SK-N-SH (cell line): ENCODE measurements around the gene SCAF1. TPM values are rescaled to one million over a fixed set of nuclear protein-coding genes. Genes with fewer than 3 reads are reported as not detected.

ENCODE experiments used
- CTCF ChIA-PET: fragments of 300-600, 350-600 bp; formaldehyde crosslinking; extraction: SDS; loops from one replicate; lab custom pipeline; 2021; lab: Yijun Ruan, JAX
- POLR2A ChIA-PET: fragments of 350-600 bp; sonication (Branson Sonifier 250); formaldehyde crosslinking; extraction: SDS; loops from one replicate; lab custom pipeline; 2020; ENCODE audit warnings: antibody characterized with exemption, inconsistent platforms; lab: Yijun Ruan, JAX
- DNase-seq: peaks from one replicate; pipeline ENCODE4 v3.0.0; 2012
- H2AFZ ChIP-seq: fragments of 200-600 bp; sonication (generic); 2 replicates; pipeline ENCODE4 v1.8.1; 2016; ENCODE audit warnings: antibody characterized with exemption, mild to moderate bottlenecking, low read depth
- H3F3A ChIP-seq: fragments of 200-600 bp; sonication (generic); replicated peaks from 2 replicates; pipeline ENCODE3; 2016; ENCODE audit warnings: antibody characterized with exemption, mild to moderate bottlenecking; ENCODE audit not compliant: insufficient read depth
- H3K27ac ChIP-seq, 2 experiments: fragments of 200-500 bp in 1 of 2; fragments of 200-600 bp in 1 of 2; sonication (Bioruptor generic) in 1 of 2; sonication (generic), shearing (Covaris generic) in 1 of 2; 2 replicates each; pipeline versions ENCODE4 v1.5.1 to v1.6.1; 2014 to 2016; ENCODE audit warnings: low read depth in 2 of 2, inconsistent platforms in 1 of 2, low read length in 1 of 2, mild to moderate bottlenecking in 1 of 2, mixed read lengths in 1 of 2
- H3K27me3 ChIP-seq: fragments of 200-600 bp; sonication (generic), shearing (Covaris generic); 2 replicates; pipeline ENCODE4 v1.6.1; 2016; ENCODE audit warnings: mixed run types; ENCODE audit not compliant: insufficient read depth
- H3K36me3 ChIP-seq, 2 experiments: fragments of 200-500 bp in 1 of 2; fragments of 200-600 bp in 1 of 2; sonication (Bioruptor generic) in 1 of 2; sonication (generic) in 1 of 2; replicated peaks in 1 of 2; 2 replicates each; pipeline versions ENCODE3 to v1.5.1; 2014 to 2016; ENCODE audit warnings: low read length in 1 of 2, mild to moderate bottlenecking in 1 of 2; ENCODE audit not compliant: insufficient read depth in 2 of 2, control insufficient read depth in 1 of 2
- H3K4me1 ChIP-seq, 2 experiments: fragments of 200-500 bp in 1 of 2; fragments of 200-600 bp in 1 of 2; sonication (Bioruptor generic) in 1 of 2; sonication (generic), shearing (Covaris generic) in 1 of 2; 2 replicates each; pipeline versions ENCODE4 v1.5.1 to v1.6.1; 2014 to 2016; ENCODE audit warnings: low read depth in 1 of 2, low read length in 1 of 2, mixed run types in 1 of 2; ENCODE audit not compliant: insufficient read depth in 2 of 2, control insufficient read depth in 1 of 2
- H3K4me2 ChIP-seq: fragments of 200-600 bp; sonication (generic), shearing (Covaris generic); 2 replicates; pipeline ENCODE4 v1.6.1; 2017; ENCODE audit warnings: mixed run types
- H3K4me3 ChIP-seq, 2 experiments: fragments of 200-500 bp in 1 of 2; fragments of 200-600 bp in 1 of 2; sonication (Bioruptor generic) in 1 of 2; sonication (generic), shearing (Covaris generic) in 1 of 2; 2 replicates each; pipeline versions ENCODE4 v1.5.1 to v1.8.1; 2014 to 2016; ENCODE audit warnings: low read depth in 2 of 2, inconsistent platforms in 1 of 2, low read length in 1 of 2, mild to moderate bottlenecking in 1 of 2, mixed read lengths in 1 of 2, moderate library complexity in 1 of 2
- H3K79me2 ChIP-seq: fragments of 200-600 bp; sonication (generic); 2 replicates; pipeline ENCODE4 v1.8.1; 2017; ENCODE audit warnings: mild to moderate bottlenecking; ENCODE audit not compliant: insufficient read depth
- H3K9ac ChIP-seq: fragments of 200-600 bp; sonication (generic); 2 replicates; pipeline ENCODE4 v1.6.1; 2017; ENCODE audit warnings: mixed run types
- H3K9me2 ChIP-seq: fragments of 200-600 bp; sonication (generic); 2 replicates; pipeline ENCODE4 v1.6.1; 2017; ENCODE audit warnings: mixed run types
- H3K9me3 ChIP-seq: fragments of 200-600 bp; sonication (generic); 2 replicates; pipeline ENCODE4 v1.6.1; 2017; ENCODE audit warnings: mixed run types, mild to moderate bottlenecking, moderate library complexity
- H4K20me1 ChIP-seq: fragments of 200-600 bp; sonication (generic); 2 replicates; pipeline ENCODE4 v1.6.1; 2017; ENCODE audit warnings: mild to moderate bottlenecking, mixed run types; ENCODE audit not compliant: insufficient read depth
- CHD2 ChIP-seq: fragments of 150-350 bp; IDR thresholded peaks from 2 replicates; pipeline ENCODE4 v1.6.1; 2018; ENCODE audit warnings: low read length; ENCODE audit not compliant: partially characterized antibody
- CTCF ChIP-seq: fragments of 200-600 bp; sonication (generic); IDR thresholded peaks from 2 replicates; pipeline ENCODE4 v1.6.1; 2017; ENCODE audit warnings: antibody characterized with exemption, mild to moderate bottlenecking, moderate library complexity
- ELF1 ChIP-seq: IDR thresholded peaks from 2 replicates; pipeline ENCODE4 v1.4.0; 2012
- EP300 ChIP-seq, 2 experiments: IDR thresholded peaks; 2 replicates each; pipeline versions ENCODE4 v1.4.0 to v1.6.1; 2012; ENCODE audit warnings: borderline replicate concordance in 1 of 2, low read depth in 1 of 2, low read length in 1 of 2
- EZH2phosphoT487 ChIP-seq: fragments of 200-600 bp; sonication (generic); IDR thresholded peaks from 2 replicates; pipeline ENCODE4 v1.6.1; 2017; ENCODE audit warnings: low read depth, mixed run types, mild to moderate bottlenecking, antibody characterized with exemption, moderate library complexity, borderline replicate concordance
- FOSL2 ChIP-seq: IDR thresholded peaks from 2 replicates; pipeline ENCODE4 v1.4.0; 2012; ENCODE audit warnings: low read depth, mild to moderate bottlenecking, moderate library complexity, borderline replicate concordance
- GABPA ChIP-seq: IDR thresholded peaks from 2 replicates; pipeline ENCODE4 v1.4.0; 2012; ENCODE audit warnings: low read depth, mild to moderate bottlenecking
- JUND ChIP-seq: IDR thresholded peaks from 2 replicates; pipeline ENCODE4 v1.4.0; 2012
- MAX ChIP-seq: IDR thresholded peaks from 2 replicates; pipeline ENCODE4 v1.4.0; 2012; ENCODE audit warnings: low read depth
- TEAD4 ChIP-seq: IDR thresholded peaks from 2 replicates; pipeline ENCODE4 v1.4.0; 2012; ENCODE audit warnings: mild to moderate bottlenecking, borderline replicate concordance; ENCODE audit not compliant: insufficient read depth
- WGBS: methylation state at CpG from one replicate; pipeline ENCODE4 v1.1.6; 2017; ENCODE audit warnings: low lambda C conversion rate; 5-methylcytosine and 5-hydroxymethylcytosine counted together
- polyA plus RNA-seq, 3 experiments: library from polyadenylated mRNA; depleted of rRNA; stranded (reverse); fragments of >200 nt; gene quantifications; 2 replicates each; pipeline ENCODE4 v1.2.3, GENCODE V29; 2012

Gene SCAF1
- polyA plus RNA-seq, 1 of the 3 experiments (the other 2 are of a cell fraction), result 9.5 TPM

DNA sequence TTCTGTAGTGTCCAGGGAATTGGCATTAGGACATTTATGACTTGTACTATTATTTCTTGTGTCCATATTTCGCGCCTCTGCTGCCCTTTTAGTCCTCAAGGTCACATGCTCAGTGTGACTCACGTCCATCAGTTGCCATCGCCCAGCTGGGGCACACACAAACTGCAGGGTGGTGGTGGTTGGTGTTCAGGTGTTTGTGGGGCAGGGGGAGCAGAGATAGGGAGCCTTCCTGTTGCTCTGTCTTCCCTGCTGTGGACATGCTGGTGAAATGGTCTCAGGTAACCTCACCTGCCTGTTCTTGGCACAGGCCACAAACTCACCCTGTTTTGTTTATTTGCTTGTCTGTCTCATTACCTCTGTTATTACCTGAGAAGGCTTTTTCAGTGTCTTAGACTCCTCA, 28.6 kb upstream of the SCAF1 start:
- no peaks in the 10 kb centered on the region for H3K9me2 ChIP-seq
- no peak for DNase-seq
- H3K4me3 ChIP-seq, result no peak overlapping the region
- H3K36me3 ChIP-seq, result peaks cover 15 to 44% of the 10 kb centered on the region in 2 experiments
- H3K4me1 ChIP-seq, result peaks cover 0 to 14% of the 10 kb centered on the region in 2 experiments; a peak in 3 of 4 replicates
- CTCF ChIA-PET, result no interaction called here
- no peaks in the 10 kb centered on the region for H3K9me3 ChIP-seq
- H4K20me1 ChIP-seq, result peaks cover 51% of the 10 kb centered on the region
- no peak overlapping the region for H2AFZ ChIP-seq
- peaks cover 15% of the 10 kb centered on the region for H3F3A ChIP-seq
- no peak for TF ChIP-seq ELF1
- no peak for TF ChIP-seq MAX
- TF ChIP-seq TEAD4, result no peak
- TF ChIP-seq CHD2, result no peak
- TF ChIP-seq GABPA, result no peak
- no peak for TF ChIP-seq EP300 (IDR thresholded peaks at IDR 0.05; ENCODE audit: borderline replicate concordance in 1 of 2, low read depth in 1 of 2, low read length in 1 of 2)
- TF ChIP-seq CTCF, result no peak
- H3K9ac ChIP-seq, result peak overlapping the region; percentile 37; the same call in 1 of the 2 replicates
- peak overlapping the region; percentile 65 for H3K4me2 ChIP-seq
- WGBS, result 72% methylated on average over 4 of the region's 4 CpGs
- POLR2A ChIA-PET, result no interaction called here
- H3K79me2 ChIP-seq, result peaks cover 81% of the 10 kb centered on the region
- peak overlapping the region in 1 of 2 experiments; percentile 74; a peak in 2 of 4 replicates for H3K27ac ChIP-seq
- H3K27me3 ChIP-seq, result no peaks in the 10 kb centered on the region

DNA sequence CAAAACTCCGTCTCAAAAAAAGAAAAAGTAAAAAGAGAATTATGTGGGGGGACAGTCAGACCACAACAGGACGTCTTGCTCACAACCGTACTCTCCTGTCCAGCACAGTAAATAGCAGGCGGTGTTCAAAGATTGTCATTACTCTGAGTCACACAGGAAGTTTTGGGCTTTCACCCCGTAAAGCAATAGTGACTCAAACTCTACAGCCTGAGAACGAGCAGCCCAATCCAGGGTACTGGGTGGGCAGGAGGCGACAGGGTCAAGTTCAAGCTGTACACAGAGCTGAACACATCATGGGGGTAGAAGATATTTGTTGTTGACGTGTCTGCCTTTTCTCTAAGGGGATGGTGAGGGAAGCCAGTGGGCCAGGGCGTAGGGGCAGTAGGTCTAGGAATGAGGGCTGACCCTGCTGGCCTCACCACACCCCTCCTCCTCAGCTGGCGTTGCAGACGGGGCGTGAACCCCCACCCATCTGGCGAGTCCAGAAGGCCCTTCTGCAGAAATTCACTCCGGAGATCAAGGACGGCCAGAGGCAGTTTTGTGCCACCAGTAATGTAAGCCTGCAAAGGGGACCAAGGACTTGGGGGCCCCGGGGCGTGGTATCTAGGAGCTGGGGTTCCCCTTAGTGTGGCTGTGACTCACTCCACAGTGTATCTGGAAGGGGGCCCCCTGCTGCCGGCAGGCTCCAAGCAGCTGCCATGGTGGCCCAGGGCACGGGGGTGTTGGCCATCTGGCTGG, 27.7 kb upstream of the SCAF1 start:
- POLR2A ChIA-PET, result no interaction called here
- H3K79me2 ChIP-seq, result peaks cover 77% of the 10 kb centered on the region
- no peak overlapping the region for H3K4me3 ChIP-seq

More for the DNA sequence above, 27.7 kb upstream of the SCAF1 start:
- DNase-seq, result no peak
- peak overlapping the region; percentile 65 for H3K4me2 ChIP-seq
- H2AFZ ChIP-seq, result no peak overlapping the region
- no peaks in the 10 kb centered on the region for H3K9me2 ChIP-seq
- no peaks in the 10 kb centered on the region for H3K27me3 ChIP-seq
- TF ChIP-seq EZH2phosphoT487, result no peak
- TF ChIP-seq JUND, result 0 out of 2 replicates have a peak, but pooled peaks have one; percentile 31
- TF ChIP-seq CTCF, result peak; percentile 12; the same call in 1 of the 2 replicates
- peak; percentile 63; the same call in 1 of the 2 replicates for TF ChIP-seq FOSL2
- TF ChIP-seq, all 33 proteins: peak for 3
- peaks cover 15% of the 10 kb centered on the region for H3F3A ChIP-seq
- H3K9ac ChIP-seq, result peak overlapping the region; percentile 37; the same call in 1 of the 2 replicates
- H3K36me3 ChIP-seq, result peaks cover 17 to 45% of the 10 kb centered on the region in 2 experiments
- H3K4me1 ChIP-seq, result peaks cover 0 to 14% of the 10 kb centered on the region in 2 experiments; a peak in 3 of 4 replicates
- peak overlapping the region in 1 of 2 experiments; percentile 74; a peak in 2 of 4 replicates for H3K27ac ChIP-seq
- CTCF ChIA-PET, result interaction anchor here (1.2 kb wide), 2 partner anchors 21 to 44 kb away, joined by 3 read pairs; no protein-coding TSS in a partner anchor
- H3K9me3 ChIP-seq, result no peaks in the 10 kb centered on the region
- peaks cover 46% of the 10 kb centered on the region for H4K20me1 ChIP-seq
- WGBS, result 45% methylated on average over 12 of the region's 19 CpGs
